Psoas muscle (tissue), 8 donors: ENCODE results near the gene C2orf68. TPM values are rescaled to one million over a fixed set of nuclear protein-coding genes. Genes with fewer than 3 reads are reported as not detected.
A peak's percentile ranks its signal among the peaks of the same experiment; 100 is the strongest.

Source experiments
- ATAC-seq, 4 donors: fragments of 200-7000 bp; cut with Tn5 transposase; one replicate each; pipeline ENCODE4 v1.9.1; 2020; ENCODE audit warnings: moderate library complexity in 3 of 4, mild to moderate bottlenecking in 2 of 4
- DNase-seq, 2 donors: peaks; one replicate each; pipeline ENCODE4 v3.0.0-alpha.2; 2020
- H3K27ac ChIP-seq: fragments of 200-600 bp; one replicate; pipeline ENCODE4 v1.8.0; 2022
- H3K27me3 ChIP-seq, 3 donors: fragments of 200-600 bp in 1 of 3; one replicate each; pipeline versions ENCODE4 v1.6.1 to v1.8.0; 2013 to 2022; ENCODE audit warnings: low read length in 2 of 3, mild to moderate bottlenecking in 2 of 3, moderate library complexity in 1 of 3; ENCODE audit not compliant: insufficient read depth in 3 of 3
- H3K36me3 ChIP-seq, 2 donors: fragments of 200-600 bp in 1 of 2; one replicate each; pipeline versions ENCODE4 v1.6.1 to v1.8.0; 2013 to 2022; ENCODE audit warnings: low read depth in 1 of 2, mild to moderate bottlenecking in 1 of 2, moderate library complexity in 1 of 2; ENCODE audit not compliant: insufficient read depth in 1 of 2
- H3K4me1 ChIP-seq: fragments of 200-600 bp; one replicate; pipeline ENCODE4 v1.8.0; 2022
- H3K4me3 ChIP-seq: fragments of 200-600 bp; one replicate; pipeline ENCODE4 v1.8.0; 2022; ENCODE audit warnings: mild to moderate bottlenecking
- H3K9me3 ChIP-seq: fragments of 200-600 bp; one replicate; pipeline ENCODE4 v1.8.0; 2022
- WGBS, 3 donors: extraction: QIAGEN DNeasy Blood & Tissue Kit; methylation state at CpG; one replicate each; pipeline versions ENCODE4 v1.1.6 to v1.1.7; 2013; 5-methylcytosine and 5-hydroxymethylcytosine counted together
- intact Hi-C, 2 donors: fragments of 100-400 bp; cut with DNase I; formaldehyde crosslinking; loops; one replicate each; pipeline versions ENCODE4 v1.11.0 to v1.14.2; 2022
- polyA plus RNA-seq, 3 donors: library from polyadenylated mRNA; stranded (reverse); fragments of 200-250 nt; gene quantifications; one replicate each; pipeline ENCODE4 v1.2.3, GENCODE V29; 2013
- total RNA-seq, 4 donors: library from RNA; stranded (reverse); fragmentation: NEBNext Ultra II Directional in 2 of 4; extraction: Animal tissue kit (Norgen Biotek cat#: 25700) in 2 of 4; gene quantifications; one replicate each; pipeline versions ENCODE4 v1.2.1 to v1.2.4, GENCODE V29; 2021 to 2023
- TF ChIP-seq, protein P1 (sequence below): fragments of 200-600 bp; IDR thresholded peaks from one replicate; pipeline ENCODE4 v1.8.0; 2022; ENCODE audit warnings: antibody characterized with exemption
- donor health status: healthy with polysubstance abuse.
- donor health status: DM: no; HTN: no; CAD: no; lungs with moderate emphysema.
- donor health status: Bipolar disorder and iron deficiency.
- donor health status: healthy.
- donor health status: DM: yes; HTN: yes; CAD: no.
- donor health status: DM: no; HTN: no; CAD: no.
- donor health status: DM: no; HTN: no; CAD: no.
- donor health status: DM: yes; HTN: yes; CAD: no.

Gene C2orf68
- total and polyA plus RNA-seq, 7 donors = 26.9 to 76.0 (median 45.6) TPM

DNA sequence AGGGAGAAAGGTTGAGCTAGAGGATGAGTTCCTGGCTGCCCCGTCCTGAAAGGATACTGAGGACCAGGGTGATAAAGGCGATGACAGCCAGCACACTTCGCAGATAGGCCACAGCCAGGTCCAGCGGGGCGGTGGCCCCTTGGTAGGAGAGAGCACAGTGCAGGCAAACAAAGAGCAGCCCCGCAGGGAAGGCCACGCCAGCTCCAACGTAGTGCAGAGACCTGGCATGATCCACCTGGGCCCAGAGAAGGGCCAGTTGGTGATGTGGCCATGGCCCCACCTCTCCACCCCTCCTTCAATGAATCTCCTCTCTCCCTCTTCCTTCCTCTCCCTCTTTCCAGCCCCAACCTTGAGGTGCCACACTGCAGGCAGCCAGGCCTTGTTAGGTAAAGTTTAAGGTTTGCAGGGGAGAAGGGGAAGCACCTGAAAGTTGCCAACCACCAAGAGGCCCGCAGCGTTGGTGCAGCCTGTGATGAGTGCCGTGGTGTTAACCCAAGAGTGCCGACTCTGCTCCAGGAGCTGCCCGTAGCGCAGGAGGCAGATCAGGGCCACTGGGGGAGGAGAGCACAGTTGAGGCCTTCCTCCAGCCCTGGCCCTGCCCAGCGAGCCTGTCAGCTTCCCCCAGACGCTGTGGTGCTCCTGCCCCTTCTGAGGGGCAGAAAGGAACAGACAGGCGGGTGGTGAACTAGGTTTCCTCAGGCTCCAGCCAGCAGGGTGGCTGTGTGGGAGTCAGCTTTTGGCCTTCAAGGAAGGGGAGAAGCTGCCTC lies 12.2 kb downstream of the C2orf68 start:
- no peak overlapping the region for H3K4me3 ChIP-seq
- no peaks in the 10 kb centered on the region for H3K27me3 ChIP-seq
- 58 to 72% (median 62%) methylated on average over 14 to 17 of the region's 17 CpGs for WGBS, 3 donors
- peak in 1 of 2 donors; percentile 48 for DNase-seq
- peaks cover 48% of the 10 kb centered on the region for H3K4me1 ChIP-seq
- intact Hi-C loops = loop anchor here (2.0 to 5.0 kb wide), 2 partner anchors 15 to 37 kb away; partner anchors contain the start of gene GGCX (in 2 of the 2)
- H3K27ac ChIP-seq = peak overlapping the region; percentile 13
- peaks cover 3 to 49% of the 10 kb centered on the region in 2 donors for H3K36me3 ChIP-seq
- ATAC-seq = no peak
- H3K9me3 ChIP-seq = no peaks in the 10 kb centered on the region
- TF ChIP-seq, protein P1, sequence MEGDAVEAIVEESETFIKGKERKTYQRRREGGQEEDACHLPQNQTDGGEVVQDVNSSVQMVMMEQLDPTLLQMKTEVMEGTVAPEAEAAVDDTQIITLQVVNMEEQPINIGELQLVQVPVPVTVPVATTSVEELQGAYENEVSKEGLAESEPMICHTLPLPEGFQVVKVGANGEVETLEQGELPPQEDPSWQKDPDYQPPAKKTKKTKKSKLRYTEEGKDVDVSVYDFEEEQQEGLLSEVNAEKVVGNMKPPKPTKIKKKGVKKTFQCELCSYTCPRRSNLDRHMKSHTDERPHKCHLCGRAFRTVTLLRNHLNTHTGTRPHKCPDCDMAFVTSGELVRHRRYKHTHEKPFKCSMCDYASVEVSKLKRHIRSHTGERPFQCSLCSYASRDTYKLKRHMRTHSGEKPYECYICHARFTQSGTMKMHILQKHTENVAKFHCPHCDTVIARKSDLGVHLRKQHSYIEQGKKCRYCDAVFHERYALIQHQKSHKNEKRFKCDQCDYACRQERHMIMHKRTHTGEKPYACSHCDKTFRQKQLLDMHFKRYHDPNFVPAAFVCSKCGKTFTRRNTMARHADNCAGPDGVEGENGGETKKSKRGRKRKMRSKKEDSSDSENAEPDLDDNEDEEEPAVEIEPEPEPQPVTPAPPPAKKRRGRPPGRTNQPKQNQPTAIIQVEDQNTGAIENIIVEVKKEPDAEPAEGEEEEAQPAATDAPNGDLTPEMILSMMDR = no peak

GRCh38 chr2:85598594-85599340 lies 13.1 kb downstream of the C2orf68 start:
- peak in 1 of 2 donors; percentile 26 for DNase-seq
- H3K9me3 ChIP-seq = no peaks in the 10 kb centered on the region
- peaks cover 3 to 49% of the 10 kb centered on the region in 2 donors for H3K36me3 ChIP-seq
- intact Hi-C loops = loop anchor here (5.0 kb wide), 1 partner anchor 36 kb away; the partner anchor contains the start of gene GGCX (in 2 of the 2)
- no peak overlapping the region for H3K4me3 ChIP-seq
- no peaks in the 10 kb centered on the region for H3K27me3 ChIP-seq
- TF ChIP-seq, protein P1 = no peak
- H3K27ac ChIP-seq = no peak overlapping the region
- peaks cover 45% of the 10 kb centered on the region for H3K4me1 ChIP-seq
- 61 to 69% (median 62%) methylated on average over 14 of the region's 14 CpGs for WGBS, 3 donors
- ATAC-seq = no peak

DNA sequence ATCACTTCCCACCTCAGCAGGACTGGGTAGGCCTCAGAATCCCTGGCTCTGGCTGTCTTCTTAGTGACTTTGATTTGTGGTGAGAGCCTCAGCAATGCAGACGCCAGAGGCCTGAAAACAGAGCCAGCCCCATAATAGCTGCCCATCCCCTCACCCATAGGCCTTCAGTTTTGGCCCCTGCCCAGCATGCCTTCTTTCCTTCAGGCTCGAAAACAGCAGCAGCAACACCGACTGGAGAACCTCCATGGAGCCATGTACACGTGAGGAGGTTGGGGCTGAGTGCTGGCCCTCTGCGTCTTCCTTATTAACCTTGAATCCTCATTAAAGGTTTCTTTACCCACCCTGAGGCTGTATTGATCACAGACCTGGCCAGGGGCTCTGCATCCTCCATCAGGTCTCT lies 14.6 kb downstream of the C2orf68 start:
- Histone ChIP-seq H3K27ac (peak overlapping the region; percentile 9), H3K27me3 (no peaks in the 10 kb centered on the region), H3K9me3 (no peaks in the 10 kb centered on the region), H3K4me3 (peak overlapping the region; percentile 82), H3K36me3 (peaks cover 3 to 53% of the 10 kb centered on the region in 2 donors), H3K4me1 (peaks cover 42% of the 10 kb centered on the region)
- no peak for ATAC-seq
- TF ChIP-seq, protein P1 = no peak
- 32 to 69% (median 46%) methylated on average over 5 of the region's 5 CpGs for WGBS, 3 donors
- no peak for DNase-seq
- intact Hi-C loops = loop anchor here (5.0 kb wide), 1 partner anchor 35 kb away; the partner anchor contains the start of gene GGCX (in 2 of the 2)

GRCh38 chr2:85596486-85597143 lies 15.3 kb downstream of the C2orf68 start:
- Histone ChIP-seq H3K9me3 (no peaks in the 10 kb centered on the region), H3K4me1 (peaks cover 44% of the 10 kb centered on the region), H3K27me3 (no peaks in the 10 kb centered on the region), H3K4me3 (peak overlapping the region; percentile 82), H3K27ac (peak overlapping the region; percentile 93), H3K36me3 (peaks cover 3 to 53% of the 10 kb centered on the region in 2 donors)
- peak; percentile 2 to 15 for DNase-seq
- intact Hi-C loops = loop anchor here (5.0 kb wide), 1 partner anchor 34 kb away; the partner anchor contains the start of gene GGCX (in 2 of the 2)
- TF ChIP-seq, protein P1 = no peak
- ATAC-seq = no peak
- whole genome bisulfite sequencing, 3 donors = 53 to 64% (median 54%) methylated on average over 3 of the region's 3 CpGs
